Stimulated activated CD4-positive, alpha-beta T cell treated with anti-CD3 and anti-CD28 coated beads, Interleukin-12 subunit alpha, Interleukin-12 subunit beta, amount 100 ng/mL, for 48 hours (primary cell): Measurements from ENCODE around the gene RNASET2.
"Not testable (repeated sequence)": the region's sequence is repeated elsewhere in the genome, so short reads cannot be mapped to it uniquely, and the experiment has no call there.

Experiments used
- DNase-seq, 3 donors: peaks; one replicate each; pipeline ENCODE4 v3.0.0-alpha.2; 2020; ENCODE audit warnings: low read depth in 2 of 3, low spot score in 1 of 3

RNASET2 gene

GRCh38 chr6:166948724-166949123 lies 7.6 kb downstream of the RNASET2 start:
- not testable (repeated sequence) for DNase-seq

GRCh38 chr6:166947251-166947650 lies 9.1 kb downstream of the RNASET2 start:
- DNase-seq, result no peak

- DNase-seq, result no peak
These were observed 10.2 kb downstream of the RNASET2 start for GRCh38 chr6:166946125-166946524.

- no peak for DNase-seq
These were observed 11.6 kb downstream of the RNASET2 start for GRCh38 chr6:166944666-166945256.

GRCh38 chr6:166942393-166943168 lies 13.8 kb downstream of the RNASET2 start:
- peak; percentile 60 to 70 (median 63) for DNase-seq

- no peak for DNase-seq
These were observed 15.7 kb downstream of the RNASET2 start for GRCh38 chr6:166940643-166941068.

DNA sequence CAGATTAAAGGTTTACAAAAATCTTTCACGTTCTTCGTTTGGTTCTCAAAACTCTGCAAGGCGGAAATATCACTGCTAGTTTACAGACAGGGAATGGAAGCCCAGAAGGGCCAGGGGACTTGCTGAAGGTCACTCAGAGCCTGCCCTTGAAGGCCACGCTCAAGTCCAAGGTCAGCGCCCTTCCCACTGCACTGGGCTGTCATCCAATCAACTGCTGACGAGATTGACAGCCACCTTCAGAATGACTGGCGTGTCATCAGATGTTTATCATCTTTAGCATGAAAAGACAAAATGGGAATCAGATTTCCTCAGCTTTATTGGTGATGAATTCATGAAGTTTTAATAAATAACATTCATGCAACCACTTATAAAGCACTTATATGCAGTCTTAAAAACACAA lies 16.5 kb downstream of the RNASET2 start:
- no peak for DNase-seq

GRCh38 chr6:166939345-166939744 lies 17.0 kb downstream of the RNASET2 start:
- no peak for DNase-seq

- DNase-seq, result no peak
These were observed 17.6 kb downstream of the RNASET2 start for GRCh38 chr6:166938704-166939103.

DNA sequence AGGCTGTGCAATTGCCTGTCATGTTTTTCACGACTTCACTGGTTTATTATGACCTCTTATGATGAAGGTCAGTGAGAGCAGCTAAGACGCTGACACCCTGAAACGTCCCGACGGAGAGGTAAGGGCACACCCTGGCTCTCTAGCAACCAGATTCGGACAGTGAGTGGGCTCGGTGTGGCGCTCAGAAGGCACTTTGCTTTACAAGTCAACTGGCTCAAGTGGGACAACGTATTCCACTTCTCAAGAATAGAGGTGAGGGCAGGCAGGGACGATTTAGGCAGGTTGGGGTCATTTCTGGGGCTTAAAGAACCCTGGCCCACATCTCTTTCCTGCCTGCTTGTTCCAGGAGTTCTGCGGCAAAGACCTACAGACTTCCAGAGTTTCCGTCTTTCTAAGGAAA lies 18.2 kb downstream of the RNASET2 start:
- no peak for DNase-seq

DNA sequence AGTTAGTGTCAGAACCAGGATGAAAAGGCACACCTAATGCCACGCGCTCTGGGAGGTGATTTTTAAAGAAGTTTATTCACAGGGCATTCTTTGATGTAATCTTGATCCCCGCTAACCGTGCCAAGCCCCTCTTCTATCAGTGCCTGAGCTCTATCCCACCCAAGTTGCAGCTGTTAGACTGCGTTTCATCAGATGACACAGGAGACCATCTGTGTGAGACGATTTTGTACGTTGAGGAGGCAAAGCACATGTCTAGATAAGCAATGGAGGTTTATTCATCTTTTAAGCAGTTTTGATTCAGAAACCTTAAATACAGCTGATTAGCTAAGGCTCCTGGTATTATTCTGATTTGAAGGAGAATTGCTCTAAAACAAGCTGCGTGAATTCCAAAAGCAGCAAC lies 18.6 kb downstream of the RNASET2 start:
- no peak for DNase-seq

- no peak for DNase-seq
These were observed 20.1 kb downstream of the RNASET2 start for GRCh38 chr6:166936079-166936787.

- no peak for DNase-seq
These were observed 21.0 kb downstream of the RNASET2 start for GRCh38 chr6:166935353-166935752.

GRCh38 chr6:166934174-166934573 lies 22.2 kb downstream of the RNASET2 start:
- DNase-seq, result no peak

- DNase-seq, result no peak
These were observed 23.0 kb downstream of the RNASET2 start for GRCh38 chr6:166933396-166933795.

DNA sequence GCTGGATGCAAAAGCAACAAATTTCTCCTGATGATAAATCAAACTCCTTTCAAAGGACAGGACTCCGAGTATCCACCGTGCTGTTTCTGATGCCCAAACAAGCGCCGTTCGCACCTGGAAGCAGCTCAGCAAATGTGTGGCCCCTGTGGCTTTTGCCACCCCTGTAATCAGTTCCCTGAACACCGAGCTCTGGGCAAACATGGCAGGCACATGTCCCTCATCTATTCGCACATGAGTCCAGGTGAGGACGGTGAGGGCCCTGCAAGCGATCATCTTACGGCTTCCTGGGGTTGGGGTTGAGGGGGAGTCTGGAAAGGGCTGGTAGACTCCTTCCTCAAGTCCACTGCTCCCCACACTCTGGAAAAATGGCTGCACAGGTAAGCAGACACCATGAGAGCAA lies 23.7 kb downstream of the RNASET2 start:
- DNase-seq, result no peak

- no peak for DNase-seq
These were observed 24.2 kb downstream of the RNASET2 start for GRCh38 chr6:166932116-166932515.

- no peak for DNase-seq
These were observed 24.9 kb downstream of the RNASET2 start for GRCh38 chr6:166931426-166931970.

GRCh38 chr6:166930354-166930891 lies 25.9 kb downstream of the RNASET2 start:
- DNase-seq, result no peak

DNA sequence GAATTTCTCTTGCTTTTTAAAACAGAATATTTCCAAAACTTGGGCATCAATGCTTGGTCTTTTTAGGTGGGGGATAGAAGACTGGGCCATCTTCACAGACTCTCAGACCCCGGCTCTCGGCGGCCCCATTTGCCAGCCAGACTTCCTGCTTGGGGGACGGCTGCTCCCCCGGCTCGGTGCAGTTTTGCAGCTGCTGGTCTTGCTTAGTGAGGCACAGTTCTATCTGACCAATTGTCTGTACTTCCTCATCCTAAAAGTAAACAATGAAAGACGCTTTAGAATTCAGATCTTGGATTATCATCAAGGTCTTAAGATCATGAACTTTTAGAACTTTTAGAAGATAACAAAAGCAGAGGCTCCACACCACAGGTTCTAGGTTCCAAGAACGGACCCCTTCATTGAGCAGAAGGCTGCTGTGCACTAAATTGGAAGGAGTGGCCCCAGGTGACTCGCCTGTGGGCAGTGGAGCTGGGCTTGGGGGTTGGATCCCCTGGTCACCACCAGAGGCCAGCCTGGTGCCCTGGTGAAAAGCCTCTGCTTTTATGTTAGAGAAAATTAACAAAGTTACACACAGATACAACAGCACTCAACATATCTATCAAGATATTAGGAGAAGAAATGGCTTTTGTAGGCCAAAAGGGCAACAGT lies 26.7 kb downstream of the RNASET2 start:
- no peak for DNase-seq
